Stomach (tissue), 4 donors: ENCODE data around the gene TOX2.

Experiments
- EP300 ChIP-seq: sonication (generic); formaldehyde crosslinking; IDR thresholded peaks from one replicate; pipeline ENCODE4 v1.6.1; 2017; ENCODE audit warnings: antibody characterized with exemption
- POLR2A ChIP-seq, 4 donors: fragments of 450-650 bp; IDR thresholded peaks; one replicate each; pipeline ENCODE4 v1.6.1; 2016; ENCODE audit warnings: antibody characterized with exemption in 4 of 4, control low read depth in 2 of 4, mild to moderate bottlenecking in 1 of 4, moderate library complexity in 1 of 4
- TF ChIP-seq, protein P1 (sequence below), 7 experiments: fragments of 450-650 bp in 4 of 7; fragments of 200-600 bp in 3 of 7; sonication (generic) in 3 of 7; IDR thresholded peaks; one replicate each; pipeline ENCODE4 v1.5.1; 2016 to 2019; ENCODE audit warnings: antibody characterized with exemption in 7 of 7, control low read depth in 2 of 7, mild to moderate bottlenecking in 1 of 7

- TF ChIP-seq, protein P1, sequence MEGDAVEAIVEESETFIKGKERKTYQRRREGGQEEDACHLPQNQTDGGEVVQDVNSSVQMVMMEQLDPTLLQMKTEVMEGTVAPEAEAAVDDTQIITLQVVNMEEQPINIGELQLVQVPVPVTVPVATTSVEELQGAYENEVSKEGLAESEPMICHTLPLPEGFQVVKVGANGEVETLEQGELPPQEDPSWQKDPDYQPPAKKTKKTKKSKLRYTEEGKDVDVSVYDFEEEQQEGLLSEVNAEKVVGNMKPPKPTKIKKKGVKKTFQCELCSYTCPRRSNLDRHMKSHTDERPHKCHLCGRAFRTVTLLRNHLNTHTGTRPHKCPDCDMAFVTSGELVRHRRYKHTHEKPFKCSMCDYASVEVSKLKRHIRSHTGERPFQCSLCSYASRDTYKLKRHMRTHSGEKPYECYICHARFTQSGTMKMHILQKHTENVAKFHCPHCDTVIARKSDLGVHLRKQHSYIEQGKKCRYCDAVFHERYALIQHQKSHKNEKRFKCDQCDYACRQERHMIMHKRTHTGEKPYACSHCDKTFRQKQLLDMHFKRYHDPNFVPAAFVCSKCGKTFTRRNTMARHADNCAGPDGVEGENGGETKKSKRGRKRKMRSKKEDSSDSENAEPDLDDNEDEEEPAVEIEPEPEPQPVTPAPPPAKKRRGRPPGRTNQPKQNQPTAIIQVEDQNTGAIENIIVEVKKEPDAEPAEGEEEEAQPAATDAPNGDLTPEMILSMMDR (IDR thresholded peaks at IDR 0.05), result no peak
- TF ChIP-seq POLR2A (IDR thresholded peaks at IDR 0.05) (no peak), EP300 (no peak)
These were observed 201.4 kb downstream of the TOX2 start for GRCh38 chr20:44115762-44116644.
